Umbilical cord (tissue), 2 donors: ENCODE data around the gene PPP1R3E. TPM values are rescaled to one million over a fixed set of nuclear protein-coding genes. Genes with fewer than 3 reads are reported as not detected.
"Not testable (repeated sequence)": the region's sequence is repeated elsewhere in the genome, so short reads cannot be mapped to it uniquely, and the experiment has no call there.

ENCODE experiments used
- DNase-seq: peaks from one replicate; pipeline ENCODE4 v3.0.0-alpha.2; 2015; ENCODE audit warnings: low spot score
- total RNA-seq: library from RNA; depleted of rRNA; stranded (reverse); fragments of >200 nt; gene quantifications from one replicate; pipeline ENCODE4 v1.2.3, GENCODE V29; 2014; ENCODE audit warnings: low replicate concordance; ENCODE audit not compliant: insufficient read depth

PPP1R3E gene
- total RNA-seq, 1 donor from 2014 or later, result 4.1 TPM

GRCh38 chr14:23297611-23298277, 4.9 kb downstream of the PPP1R3E start:
- DNase-seq, result no peak

GRCh38 chr14:23297096-23297495, 5.6 kb downstream of the PPP1R3E start:
- DNase-seq, result no peak

- DNase-seq, result no peak
These were observed 6.5 kb downstream of the PPP1R3E start for GRCh38 chr14:23296012-23296777.

GRCh38 chr14:23294734-23295561, 7.7 kb downstream of the PPP1R3E start:
- DNase-seq, result peak; percentile 49

- no peak for DNase-seq
These were observed 15.7 kb downstream of the PPP1R3E start for GRCh38 chr14:23286902-23287479.

- peak; percentile 99 for DNase-seq
These were observed 16.4 kb downstream of the PPP1R3E start, which contains the start of gene HOMEZ for GRCh38 chr14:23286020-23286901. TSS of gene HOMEZ (minus strand) at chr14:23286132. CDS start at chr14:23285952, 180 bp downstream.

GRCh38 chr14:23285530-23286019, 17.1 kb downstream of the PPP1R3E start:
- no peak for DNase-seq

- DNase-seq, result peak; percentile 54
These were observed 17.8 kb downstream of the PPP1R3E start for GRCh38 chr14:23284654-23285529.

- DNase-seq, result no peak
These were observed 21.4 kb downstream of the PPP1R3E start for GRCh38 chr14:23281247-23281646.

GRCh38 chr14:23277928-23278327, 24.7 kb downstream of the PPP1R3E start:
- DNase-seq, result not testable (repeated sequence)

- no peak for DNase-seq
These were observed 25.5 kb downstream of the PPP1R3E start for GRCh38 chr14:23277189-23277588.

GRCh38 chr14:23275412-23275811, 27.2 kb downstream of the PPP1R3E start:
- DNase-seq, result no peak

- no peak for DNase-seq
These were observed 33.5 kb downstream of the PPP1R3E start for GRCh38 chr14:23269193-23269592.

GRCh38 chr14:23260849-23261248, 41.8 kb downstream of the PPP1R3E start:
- DNase-seq, result not testable (repeated sequence)

- DNase-seq, result no peak
These were observed 43.2 kb downstream of the PPP1R3E start for GRCh38 chr14:23259426-23259825.

GRCh38 chr14:23258256-23258655, 44.4 kb downstream of the PPP1R3E start:
- DNase-seq, result no peak

- no peak for DNase-seq
These were observed 50.0 kb downstream of the PPP1R3E start for GRCh38 chr14:23252420-23253333.

GRCh38 chr14:23252006-23252405, 50.7 kb downstream of the PPP1R3E start:
- DNase-seq, result no peak
